GM18502 (cell line): Measurements from ENCODE around the gene COL5A3.
"Not testable (repeated sequence)": the region's sequence is repeated elsewhere in the genome, so short reads cannot be mapped to it uniquely, and the experiment has no call there.

Experiments
- ATAC-seq: cut with Tn5 transposase; IDR thresholded peaks from one replicate; pipeline ENCODE4 v1.9.1; 2021; ENCODE audit warnings: mild to moderate bottlenecking; ENCODE audit not compliant: unreplicated experiment, poor library complexity

The COL5A3 gene

GRCh38 chr19:9941671-9942070, 68.6 kb downstream of the COL5A3 start:
- ATAC-seq: no peak

GRCh38 chr19:9941231-9941630, 69.1 kb downstream of the COL5A3 start:
- no peak for ATAC-seq

GRCh38 chr19:9940778-9941177, 69.5 kb downstream of the COL5A3 start:
- ATAC-seq: no peak

- ATAC-seq: no peak
Observed at GRCh38 chr19:9939301-9939913, 70.9 kb downstream of the COL5A3 start.

GRCh38 chr19:9937001-9937411, 73.3 kb downstream of the COL5A3 start:
- no peak for ATAC-seq

- no peak for ATAC-seq
Observed at GRCh38 chr19:9936326-9937000, 73.8 kb downstream of the COL5A3 start, which contains the start of gene OLFM2. OLFM2 (minus strand) TSS chr19:9936515; CDS start chr19:9936366, 149 bp downstream.

GRCh38 chr19:9935506-9936325, 74.6 kb downstream of the COL5A3 start:
- no peak for ATAC-seq

- no peak for ATAC-seq
Observed at GRCh38 chr19:9934132-9934950, 76.0 kb downstream of the COL5A3 start.

GRCh38 chr19:9932835-9933234, 77.5 kb downstream of the COL5A3 start:
- ATAC-seq: no peak

GRCh38 chr19:9931629-9932028, 78.7 kb downstream of the COL5A3 start:
- ATAC-seq: no peak

- ATAC-seq: no peak
Observed at GRCh38 chr19:9923440-9923839, 86.9 kb downstream of the COL5A3 start.

GRCh38 chr19:9922782-9923379, 87.4 kb downstream of the COL5A3 start:
- not testable (repeated sequence) for ATAC-seq

- ATAC-seq: no peak
Observed at GRCh38 chr19:9917321-9917720, 93.0 kb downstream of the COL5A3 start.

GRCh38 chr19:9916719-9917118, 93.6 kb downstream of the COL5A3 start:
- no peak for ATAC-seq

GRCh38 chr19:9914315-9915207, 95.7 kb downstream of the COL5A3 start:
- no peak for ATAC-seq

GRCh38 chr19:9914001-9914314, 96.3 kb downstream of the COL5A3 start:
- no peak for ATAC-seq

- no peak for ATAC-seq
Observed at GRCh38 chr19:9913237-9914000, 96.9 kb downstream of the COL5A3 start.

GRCh38 chr19:9912551-9913236, 97.6 kb downstream of the COL5A3 start:
- no peak for ATAC-seq
